Endothelial cell of umbilical vein (primary cell): Measurements from ENCODE around the gene ARMC3.

Source experiments
- EZH2 ChIP-seq: IDR thresholded peaks from 2 replicates; pipeline ENCODE4 v1.6.1; 2012; ENCODE audit warnings: borderline replicate concordance, low read depth, mild to moderate bottlenecking, moderate library complexity, low read length, inconsistent platforms; ENCODE audit not compliant: severe bottlenecking
- GATA2 ChIP-seq: IDR thresholded peaks from 2 replicates; pipeline ENCODE4 v1.7.0; 2011; ENCODE audit warnings: low read depth, mild to moderate bottlenecking, moderate library complexity, mixed read lengths, low read length; ENCODE audit not compliant: insufficient read length, insufficient read depth
- MYC ChIP-seq: IDR thresholded peaks from one replicate; pipeline ENCODE4 v1.6.1; 2011; ENCODE audit warnings: mild to moderate bottlenecking, low read depth, low read length
- POLR2A ChIP-seq: IDR thresholded peaks from 2 replicates; pipeline ENCODE4 v1.6.1; 2012; ENCODE audit warnings: low read depth, mild to moderate bottlenecking, control low read depth, low read length
- TF ChIP-seq, protein P1 (sequence below), 2 donors: IDR thresholded peaks; 1 replicate in 1 of 2; 2 replicates in 1 of 2; pipeline ENCODE4 v1.5.1; 2011; ENCODE audit warnings: low read length in 2 of 2, mild to moderate bottlenecking in 2 of 2, moderate library complexity in 2 of 2, control low read depth in 1 of 2, inconsistent platforms in 1 of 2, low read depth in 1 of 2; ENCODE audit not compliant: insufficient read depth in 1 of 2; ENCODE audit errors: extremely low read depth in 1 of 2

DNA sequence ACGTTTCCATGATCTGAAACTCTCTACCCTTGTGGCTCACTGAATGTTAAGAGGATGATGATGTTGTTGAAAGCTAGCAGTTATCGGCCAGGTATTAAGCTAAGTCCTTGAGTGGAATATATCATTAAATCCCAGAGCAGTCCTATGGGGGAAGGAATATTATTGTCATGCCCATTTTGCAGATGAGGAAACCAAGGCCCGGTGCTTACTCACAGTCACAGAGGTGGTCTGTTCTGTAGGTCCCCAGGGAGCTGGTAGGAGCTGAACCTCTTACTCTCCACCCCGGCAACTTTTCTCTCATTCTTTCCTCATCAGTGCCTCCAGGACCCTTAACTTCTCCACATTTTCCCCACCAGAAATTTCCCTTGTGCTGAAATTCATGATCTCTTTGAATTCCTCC is 62.6 kb downstream of the ARMC3 start:
- TF ChIP-seq, protein P1, sequence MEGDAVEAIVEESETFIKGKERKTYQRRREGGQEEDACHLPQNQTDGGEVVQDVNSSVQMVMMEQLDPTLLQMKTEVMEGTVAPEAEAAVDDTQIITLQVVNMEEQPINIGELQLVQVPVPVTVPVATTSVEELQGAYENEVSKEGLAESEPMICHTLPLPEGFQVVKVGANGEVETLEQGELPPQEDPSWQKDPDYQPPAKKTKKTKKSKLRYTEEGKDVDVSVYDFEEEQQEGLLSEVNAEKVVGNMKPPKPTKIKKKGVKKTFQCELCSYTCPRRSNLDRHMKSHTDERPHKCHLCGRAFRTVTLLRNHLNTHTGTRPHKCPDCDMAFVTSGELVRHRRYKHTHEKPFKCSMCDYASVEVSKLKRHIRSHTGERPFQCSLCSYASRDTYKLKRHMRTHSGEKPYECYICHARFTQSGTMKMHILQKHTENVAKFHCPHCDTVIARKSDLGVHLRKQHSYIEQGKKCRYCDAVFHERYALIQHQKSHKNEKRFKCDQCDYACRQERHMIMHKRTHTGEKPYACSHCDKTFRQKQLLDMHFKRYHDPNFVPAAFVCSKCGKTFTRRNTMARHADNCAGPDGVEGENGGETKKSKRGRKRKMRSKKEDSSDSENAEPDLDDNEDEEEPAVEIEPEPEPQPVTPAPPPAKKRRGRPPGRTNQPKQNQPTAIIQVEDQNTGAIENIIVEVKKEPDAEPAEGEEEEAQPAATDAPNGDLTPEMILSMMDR (IDR thresholded peaks at IDR 0.05; ENCODE audit: extremely low read depth in 1 of 2, insufficient read depth in 1 of 2, low read depth in 1 of 2, low read length in 2 of 2) = no peak
- TF ChIP-seq MYC (no peak), POLR2A (no peak), EZH2 (no peak), GATA2 (no peak)
